Measurements from ENCODE around the gene FSTL1. TPM values are rescaled to one million over a fixed set of nuclear protein-coding genes. Genes with fewer than 3 reads are reported as not detected.

FSTL1 gene
- total RNA-seq, 1 donor from 2014 or later, result 1,082 TPM

DNA sequence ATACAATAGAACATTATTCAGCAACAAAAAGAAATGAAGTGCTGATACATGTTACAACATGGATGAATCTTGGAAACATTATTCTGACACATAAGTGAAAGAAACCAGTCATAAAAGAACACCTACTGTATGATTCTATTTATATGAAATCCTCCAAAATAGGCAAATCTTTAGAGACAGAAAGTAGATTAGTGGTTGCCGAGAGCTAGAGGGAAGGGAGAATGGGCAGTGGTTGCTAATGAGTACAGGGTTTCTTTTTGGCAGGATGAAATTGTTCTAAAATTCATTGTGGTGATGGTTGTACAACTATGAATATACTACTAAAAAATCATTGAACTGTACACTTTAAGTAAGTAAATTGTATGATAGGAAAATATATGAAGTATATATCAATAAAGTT is 95.3 kb downstream of the FSTL1 start:
- no peak for DNase-seq (ENCODE audit: low spot score)

DNA sequence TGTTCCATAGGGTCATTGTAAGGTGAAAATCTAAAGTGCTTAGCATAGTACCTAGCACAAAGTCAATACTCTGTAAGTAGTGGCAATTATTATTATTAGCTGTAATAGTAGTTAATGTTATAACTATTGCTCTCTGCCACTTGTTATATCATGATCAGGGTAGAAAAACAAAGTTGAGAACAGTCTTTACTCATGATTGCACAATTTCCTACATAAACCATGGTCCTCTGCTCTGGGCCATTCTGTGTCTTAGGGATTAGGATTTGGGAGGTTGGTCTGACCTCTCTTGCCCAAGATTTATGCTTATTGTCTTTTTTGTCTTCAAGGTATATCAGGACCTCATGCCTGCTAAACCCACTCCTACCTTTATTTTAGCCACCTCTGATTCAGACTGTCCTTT is 97.3 kb downstream of the FSTL1 start:
- no peak for DNase-seq (ENCODE audit: low spot score)

DNA sequence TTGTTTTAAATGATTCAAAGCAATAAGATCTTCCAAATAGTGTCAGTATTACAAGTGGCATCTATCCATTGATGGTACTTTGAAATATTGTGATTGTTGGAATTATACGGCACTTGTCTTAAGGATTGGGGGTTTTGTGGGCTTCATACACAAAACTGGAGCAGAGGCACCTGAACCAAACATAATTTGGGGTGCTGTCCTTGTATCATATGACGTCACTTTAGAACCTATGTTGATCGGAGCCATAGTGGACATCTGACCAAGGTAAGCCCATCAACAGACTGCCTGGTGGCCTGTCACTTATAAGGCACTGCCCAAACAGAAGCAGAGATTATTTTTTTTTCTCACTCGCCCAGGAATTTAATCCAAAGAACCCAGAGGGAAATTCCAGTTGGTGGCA is 98.8 kb downstream of the FSTL1 start:
- DNase-seq (ENCODE audit: low spot score), result no peak

DNA sequence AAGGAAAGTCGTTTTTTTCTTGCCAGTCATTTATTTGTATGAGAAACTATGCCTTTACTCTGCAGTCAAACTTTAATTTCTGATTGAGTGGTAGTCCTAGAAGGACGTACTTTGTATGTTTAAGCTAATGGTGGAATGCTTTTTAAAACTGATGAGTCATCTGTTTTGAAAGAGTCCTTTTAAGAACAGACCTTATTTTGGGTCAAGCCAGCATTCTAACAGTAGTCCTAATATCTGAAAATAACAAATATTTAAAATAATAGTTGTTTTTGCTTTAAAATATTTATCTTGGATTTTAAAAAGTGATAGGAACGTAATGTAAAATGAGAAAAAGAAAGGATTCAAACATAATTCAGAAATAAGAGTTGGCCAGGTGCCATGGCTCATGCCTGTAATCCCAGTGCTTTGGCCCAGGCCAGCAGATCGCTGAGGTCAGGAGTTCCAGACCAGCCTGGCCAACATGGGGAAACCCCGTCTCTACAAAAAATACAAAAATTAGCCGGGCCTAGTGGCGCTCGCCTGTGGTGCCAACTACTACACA is 100.3 kb downstream of the FSTL1 start:
- peak; percentile 67 for DNase-seq (ENCODE audit: low spot score)

DNA sequence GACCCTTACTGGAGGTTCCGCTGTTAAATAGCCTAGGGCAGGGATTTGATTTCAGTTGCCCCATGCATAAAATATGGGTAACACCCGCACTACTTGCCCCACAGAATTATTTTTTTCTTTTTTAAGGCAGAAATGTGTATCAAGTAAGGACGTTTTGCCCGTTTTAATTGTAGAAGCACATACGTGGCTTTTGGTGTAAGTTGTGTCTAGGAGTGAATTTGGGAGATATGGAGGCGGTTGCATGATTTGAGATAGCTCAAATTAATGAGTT is 101.0 kb downstream of the FSTL1 start:
- no peak for DNase-seq (ENCODE audit: low spot score)

DNA sequence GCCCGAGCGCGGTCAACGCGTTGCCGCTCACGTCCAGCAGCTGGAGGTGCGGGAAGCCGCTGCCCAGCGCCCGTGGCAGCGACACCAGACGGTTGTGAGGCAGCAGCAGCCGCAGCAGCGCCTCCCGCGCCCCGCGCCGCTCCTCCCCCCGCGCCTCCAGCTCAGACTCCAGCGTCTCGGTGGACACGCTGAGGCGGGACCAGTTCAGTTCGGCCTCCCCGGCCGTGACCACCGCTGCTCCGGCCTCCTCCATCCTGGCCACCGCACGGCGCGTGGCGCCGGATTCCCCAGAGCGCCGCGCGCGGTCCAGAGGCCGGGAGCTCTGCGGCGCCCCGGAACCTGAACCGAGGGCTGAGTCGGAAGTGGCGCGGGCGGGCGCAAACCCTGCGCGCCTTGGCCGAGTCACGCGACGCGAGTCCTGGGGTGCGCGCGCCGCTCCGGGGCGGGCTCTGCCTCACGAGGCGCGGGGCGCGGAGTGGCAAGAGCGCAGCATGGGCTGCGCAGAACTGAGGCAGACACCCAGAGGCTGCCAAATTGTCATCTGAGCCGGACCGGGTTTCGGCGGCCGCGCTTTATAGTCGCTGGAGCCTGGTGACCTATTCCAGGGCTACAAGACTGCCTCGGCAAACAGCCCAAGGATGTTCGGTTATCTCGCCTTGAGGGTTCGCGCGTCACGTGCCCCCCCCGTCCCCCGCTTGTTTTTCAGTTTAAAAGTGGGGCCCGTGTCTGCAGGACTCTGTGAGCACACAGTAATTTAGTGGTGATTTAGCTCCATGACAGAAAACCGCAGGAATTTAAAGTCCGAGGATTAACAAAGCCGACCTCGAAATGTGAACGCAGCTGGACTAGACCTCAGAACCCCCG is 101.6 kb downstream of the FSTL1 start, which contains the start of gene LRRC58:
Gene LRRC58 (minus strand): TSS at position 364 of the 864 bp plus-strand sequence. CDS start 111 bp downstream, at position 253.
- DNase-seq (ENCODE audit: low spot score), result peak; percentile 97

DNA sequence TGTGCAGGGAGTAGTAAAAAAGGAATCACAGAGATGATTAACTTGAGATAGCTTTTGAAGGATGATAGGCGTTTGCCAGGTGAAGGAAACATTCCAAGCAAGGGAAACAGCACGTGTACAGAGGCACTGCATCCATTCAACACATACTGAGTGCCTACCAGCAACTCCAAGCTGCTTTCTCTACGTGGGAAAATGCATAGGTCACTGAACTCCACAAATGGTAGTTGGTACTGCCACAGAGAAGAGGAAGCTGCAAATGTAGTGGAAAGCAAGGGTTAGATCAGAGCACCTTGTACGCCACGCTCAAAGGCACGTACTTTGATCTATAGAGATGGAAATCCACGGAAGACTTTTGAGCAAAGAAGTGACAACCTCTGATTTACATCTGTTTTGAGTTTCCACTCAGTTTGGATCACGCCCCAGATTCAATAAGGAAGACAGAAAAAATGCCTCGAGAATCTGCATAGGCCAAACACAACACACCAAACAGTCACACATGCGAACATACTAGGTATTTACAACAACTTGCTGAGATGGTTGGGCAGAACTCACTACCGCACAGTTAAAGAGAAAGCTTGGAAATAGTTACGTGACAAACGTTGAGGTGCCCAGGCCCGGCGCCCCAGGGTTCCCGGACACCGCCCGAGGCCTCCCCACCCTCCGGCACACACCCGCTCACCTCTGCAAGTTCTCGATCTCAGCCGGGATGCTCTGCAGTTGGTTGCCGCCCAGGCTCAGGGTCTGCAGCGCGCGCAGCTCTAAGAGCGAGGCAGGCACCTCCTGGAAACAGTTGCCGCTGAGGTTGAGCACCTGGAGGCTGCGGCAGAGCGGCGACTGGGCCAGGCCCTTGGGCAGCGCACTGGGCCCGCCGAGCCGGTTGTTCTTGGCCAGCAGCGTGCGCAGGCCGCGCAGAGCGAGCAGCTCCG is 102.5 kb downstream of the FSTL1 start:
- DNase-seq (ENCODE audit: low spot score), result peak; percentile 26

DNA sequence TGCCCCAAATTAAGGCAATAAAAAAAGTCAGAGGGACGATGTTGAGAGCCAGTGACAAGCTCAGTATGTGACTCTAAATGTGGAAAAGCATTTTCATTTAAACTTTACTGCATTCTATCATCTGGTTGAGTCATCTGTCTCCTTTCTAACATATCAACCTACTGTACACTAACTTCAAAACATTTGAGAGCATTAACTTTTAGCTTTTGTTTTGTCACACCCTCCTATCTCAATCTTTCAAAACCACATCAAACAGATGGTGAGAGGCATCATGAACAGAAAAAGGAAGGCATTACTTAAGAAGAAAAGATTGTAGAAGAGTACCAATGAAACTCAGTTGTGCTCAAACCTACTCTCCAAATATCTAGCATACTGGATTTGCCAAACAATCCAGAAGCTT is 106.4 kb downstream of the FSTL1 start:
- DNase-seq (ENCODE audit: low spot score), result peak; percentile 44

Other genes with a start within 250 kb of the FSTL1 start
- 0.96 TPM for gene GPR156, start 165.8 kb downstream of the FSTL1 start, total RNA-seq (ENCODE audit: insufficient read depth, low replicate concordance)
- gene LRRC58, start 101.6 kb downstream of the FSTL1 start, total RNA-seq (ENCODE audit: insufficient read depth, low replicate concordance), result 31.8 TPM
- 48.6 TPM for gene NDUFB4, start 145.3 kb upstream of the FSTL1 start, total RNA-seq (ENCODE audit: insufficient read depth, low replicate concordance)
- gene HGD, start 231.2 kb upstream of the FSTL1 start, total RNA-seq (ENCODE audit: insufficient read depth, low replicate concordance), result not detected

Measured in umbilical cord (tissue), 2 donors.